ENCODE results near the gene ZNF726.

GRCh38 chr19:23969630-23970029, 54.9 kb downstream of the ZNF726 start:
- TF ChIP-seq, protein P1, sequence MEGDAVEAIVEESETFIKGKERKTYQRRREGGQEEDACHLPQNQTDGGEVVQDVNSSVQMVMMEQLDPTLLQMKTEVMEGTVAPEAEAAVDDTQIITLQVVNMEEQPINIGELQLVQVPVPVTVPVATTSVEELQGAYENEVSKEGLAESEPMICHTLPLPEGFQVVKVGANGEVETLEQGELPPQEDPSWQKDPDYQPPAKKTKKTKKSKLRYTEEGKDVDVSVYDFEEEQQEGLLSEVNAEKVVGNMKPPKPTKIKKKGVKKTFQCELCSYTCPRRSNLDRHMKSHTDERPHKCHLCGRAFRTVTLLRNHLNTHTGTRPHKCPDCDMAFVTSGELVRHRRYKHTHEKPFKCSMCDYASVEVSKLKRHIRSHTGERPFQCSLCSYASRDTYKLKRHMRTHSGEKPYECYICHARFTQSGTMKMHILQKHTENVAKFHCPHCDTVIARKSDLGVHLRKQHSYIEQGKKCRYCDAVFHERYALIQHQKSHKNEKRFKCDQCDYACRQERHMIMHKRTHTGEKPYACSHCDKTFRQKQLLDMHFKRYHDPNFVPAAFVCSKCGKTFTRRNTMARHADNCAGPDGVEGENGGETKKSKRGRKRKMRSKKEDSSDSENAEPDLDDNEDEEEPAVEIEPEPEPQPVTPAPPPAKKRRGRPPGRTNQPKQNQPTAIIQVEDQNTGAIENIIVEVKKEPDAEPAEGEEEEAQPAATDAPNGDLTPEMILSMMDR (IDR thresholded peaks at IDR 0.05): no peak
- TF ChIP-seq POLR2A (IDR thresholded peaks at IDR 0.05) (no peak), EP300 (IDR thresholded peaks at IDR 0.05) (no peak), POLR2AphosphoS5 (IDR thresholded peaks at IDR 0.05) (no peak)

Data from upper lobe of left lung (tissue), 4 donors.